ENCODE measurements around the gene GFPT1.

DNA sequence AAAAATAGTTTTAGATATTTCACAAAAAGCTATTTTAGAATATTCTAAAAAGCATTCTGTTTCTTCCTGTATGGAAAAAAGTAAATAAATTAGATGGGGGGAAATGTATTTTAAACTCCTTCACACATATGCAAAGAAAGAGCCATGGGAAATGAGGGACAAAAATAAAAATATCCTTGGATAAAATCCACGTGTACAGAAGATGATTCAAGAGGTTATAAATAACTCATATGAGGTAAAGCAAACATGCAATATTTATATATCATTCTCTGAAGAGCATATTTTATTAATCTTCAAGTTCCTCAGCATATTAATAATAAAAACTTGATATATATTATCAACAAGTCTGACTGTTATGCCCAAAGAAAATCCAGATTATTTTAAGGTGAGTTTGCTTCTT is 8.8 kb upstream of the GFPT1 start:
- TF ChIP-seq, protein P1, sequence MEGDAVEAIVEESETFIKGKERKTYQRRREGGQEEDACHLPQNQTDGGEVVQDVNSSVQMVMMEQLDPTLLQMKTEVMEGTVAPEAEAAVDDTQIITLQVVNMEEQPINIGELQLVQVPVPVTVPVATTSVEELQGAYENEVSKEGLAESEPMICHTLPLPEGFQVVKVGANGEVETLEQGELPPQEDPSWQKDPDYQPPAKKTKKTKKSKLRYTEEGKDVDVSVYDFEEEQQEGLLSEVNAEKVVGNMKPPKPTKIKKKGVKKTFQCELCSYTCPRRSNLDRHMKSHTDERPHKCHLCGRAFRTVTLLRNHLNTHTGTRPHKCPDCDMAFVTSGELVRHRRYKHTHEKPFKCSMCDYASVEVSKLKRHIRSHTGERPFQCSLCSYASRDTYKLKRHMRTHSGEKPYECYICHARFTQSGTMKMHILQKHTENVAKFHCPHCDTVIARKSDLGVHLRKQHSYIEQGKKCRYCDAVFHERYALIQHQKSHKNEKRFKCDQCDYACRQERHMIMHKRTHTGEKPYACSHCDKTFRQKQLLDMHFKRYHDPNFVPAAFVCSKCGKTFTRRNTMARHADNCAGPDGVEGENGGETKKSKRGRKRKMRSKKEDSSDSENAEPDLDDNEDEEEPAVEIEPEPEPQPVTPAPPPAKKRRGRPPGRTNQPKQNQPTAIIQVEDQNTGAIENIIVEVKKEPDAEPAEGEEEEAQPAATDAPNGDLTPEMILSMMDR (conservative IDR thresholded peaks at IDR 0.05; ENCODE audit: low read depth in 2 of 2): no peak
- TF ChIP-seq EZH2phosphoT487 (IDR thresholded peaks at IDR 0.05; ENCODE audit: unreplicated experiment) (no peak), ZNF331 (CRISPR knock-in tag; IDR thresholded peaks at IDR 0.05; ENCODE audit: low read depth) (no peak), EZH2 (IDR thresholded peaks at IDR 0.05; ENCODE audit: low read depth, unreplicated experiment) (no peak), POLR2AphosphoS5 (IDR thresholded peaks at IDR 0.05; ENCODE audit: low read depth) (no peak), JUNB (IDR thresholded peaks at IDR 0.05; ENCODE audit: unreplicated experiment) (no peak), CREB1 (CRISPR knock-in tag; IDR thresholded peaks at IDR 0.05; ENCODE audit: low read depth) (no peak), ZNF114 (CRISPR knock-in tag; IDR thresholded peaks at IDR 0.05) (no peak)
- TF ChIP-seq, protein P2, sequence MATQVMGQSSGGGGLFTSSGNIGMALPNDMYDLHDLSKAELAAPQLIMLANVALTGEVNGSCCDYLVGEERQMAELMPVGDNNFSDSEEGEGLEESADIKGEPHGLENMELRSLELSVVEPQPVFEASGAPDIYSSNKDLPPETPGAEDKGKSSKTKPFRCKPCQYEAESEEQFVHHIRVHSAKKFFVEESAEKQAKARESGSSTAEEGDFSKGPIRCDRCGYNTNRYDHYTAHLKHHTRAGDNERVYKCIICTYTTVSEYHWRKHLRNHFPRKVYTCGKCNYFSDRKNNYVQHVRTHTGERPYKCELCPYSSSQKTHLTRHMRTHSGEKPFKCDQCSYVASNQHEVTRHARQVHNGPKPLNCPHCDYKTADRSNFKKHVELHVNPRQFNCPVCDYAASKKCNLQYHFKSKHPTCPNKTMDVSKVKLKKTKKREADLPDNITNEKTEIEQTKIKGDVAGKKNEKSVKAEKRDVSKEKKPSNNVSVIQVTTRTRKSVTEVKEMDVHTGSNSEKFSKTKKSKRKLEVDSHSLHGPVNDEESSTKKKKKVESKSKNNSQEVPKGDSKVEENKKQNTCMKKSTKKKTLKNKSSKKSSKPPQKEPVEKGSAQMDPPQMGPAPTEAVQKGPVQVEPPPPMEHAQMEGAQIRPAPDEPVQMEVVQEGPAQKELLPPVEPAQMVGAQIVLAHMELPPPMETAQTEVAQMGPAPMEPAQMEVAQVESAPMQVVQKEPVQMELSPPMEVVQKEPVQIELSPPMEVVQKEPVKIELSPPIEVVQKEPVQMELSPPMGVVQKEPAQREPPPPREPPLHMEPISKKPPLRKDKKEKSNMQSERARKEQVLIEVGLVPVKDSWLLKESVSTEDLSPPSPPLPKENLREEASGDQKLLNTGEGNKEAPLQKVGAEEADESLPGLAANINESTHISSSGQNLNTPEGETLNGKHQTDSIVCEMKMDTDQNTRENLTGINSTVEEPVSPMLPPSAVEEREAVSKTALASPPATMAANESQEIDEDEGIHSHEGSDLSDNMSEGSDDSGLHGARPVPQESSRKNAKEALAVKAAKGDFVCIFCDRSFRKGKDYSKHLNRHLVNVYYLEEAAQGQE (IDR thresholded peaks at IDR 0.05; ENCODE audit: unreplicated experiment): no peak
- TF ChIP-seq, protein P3, sequence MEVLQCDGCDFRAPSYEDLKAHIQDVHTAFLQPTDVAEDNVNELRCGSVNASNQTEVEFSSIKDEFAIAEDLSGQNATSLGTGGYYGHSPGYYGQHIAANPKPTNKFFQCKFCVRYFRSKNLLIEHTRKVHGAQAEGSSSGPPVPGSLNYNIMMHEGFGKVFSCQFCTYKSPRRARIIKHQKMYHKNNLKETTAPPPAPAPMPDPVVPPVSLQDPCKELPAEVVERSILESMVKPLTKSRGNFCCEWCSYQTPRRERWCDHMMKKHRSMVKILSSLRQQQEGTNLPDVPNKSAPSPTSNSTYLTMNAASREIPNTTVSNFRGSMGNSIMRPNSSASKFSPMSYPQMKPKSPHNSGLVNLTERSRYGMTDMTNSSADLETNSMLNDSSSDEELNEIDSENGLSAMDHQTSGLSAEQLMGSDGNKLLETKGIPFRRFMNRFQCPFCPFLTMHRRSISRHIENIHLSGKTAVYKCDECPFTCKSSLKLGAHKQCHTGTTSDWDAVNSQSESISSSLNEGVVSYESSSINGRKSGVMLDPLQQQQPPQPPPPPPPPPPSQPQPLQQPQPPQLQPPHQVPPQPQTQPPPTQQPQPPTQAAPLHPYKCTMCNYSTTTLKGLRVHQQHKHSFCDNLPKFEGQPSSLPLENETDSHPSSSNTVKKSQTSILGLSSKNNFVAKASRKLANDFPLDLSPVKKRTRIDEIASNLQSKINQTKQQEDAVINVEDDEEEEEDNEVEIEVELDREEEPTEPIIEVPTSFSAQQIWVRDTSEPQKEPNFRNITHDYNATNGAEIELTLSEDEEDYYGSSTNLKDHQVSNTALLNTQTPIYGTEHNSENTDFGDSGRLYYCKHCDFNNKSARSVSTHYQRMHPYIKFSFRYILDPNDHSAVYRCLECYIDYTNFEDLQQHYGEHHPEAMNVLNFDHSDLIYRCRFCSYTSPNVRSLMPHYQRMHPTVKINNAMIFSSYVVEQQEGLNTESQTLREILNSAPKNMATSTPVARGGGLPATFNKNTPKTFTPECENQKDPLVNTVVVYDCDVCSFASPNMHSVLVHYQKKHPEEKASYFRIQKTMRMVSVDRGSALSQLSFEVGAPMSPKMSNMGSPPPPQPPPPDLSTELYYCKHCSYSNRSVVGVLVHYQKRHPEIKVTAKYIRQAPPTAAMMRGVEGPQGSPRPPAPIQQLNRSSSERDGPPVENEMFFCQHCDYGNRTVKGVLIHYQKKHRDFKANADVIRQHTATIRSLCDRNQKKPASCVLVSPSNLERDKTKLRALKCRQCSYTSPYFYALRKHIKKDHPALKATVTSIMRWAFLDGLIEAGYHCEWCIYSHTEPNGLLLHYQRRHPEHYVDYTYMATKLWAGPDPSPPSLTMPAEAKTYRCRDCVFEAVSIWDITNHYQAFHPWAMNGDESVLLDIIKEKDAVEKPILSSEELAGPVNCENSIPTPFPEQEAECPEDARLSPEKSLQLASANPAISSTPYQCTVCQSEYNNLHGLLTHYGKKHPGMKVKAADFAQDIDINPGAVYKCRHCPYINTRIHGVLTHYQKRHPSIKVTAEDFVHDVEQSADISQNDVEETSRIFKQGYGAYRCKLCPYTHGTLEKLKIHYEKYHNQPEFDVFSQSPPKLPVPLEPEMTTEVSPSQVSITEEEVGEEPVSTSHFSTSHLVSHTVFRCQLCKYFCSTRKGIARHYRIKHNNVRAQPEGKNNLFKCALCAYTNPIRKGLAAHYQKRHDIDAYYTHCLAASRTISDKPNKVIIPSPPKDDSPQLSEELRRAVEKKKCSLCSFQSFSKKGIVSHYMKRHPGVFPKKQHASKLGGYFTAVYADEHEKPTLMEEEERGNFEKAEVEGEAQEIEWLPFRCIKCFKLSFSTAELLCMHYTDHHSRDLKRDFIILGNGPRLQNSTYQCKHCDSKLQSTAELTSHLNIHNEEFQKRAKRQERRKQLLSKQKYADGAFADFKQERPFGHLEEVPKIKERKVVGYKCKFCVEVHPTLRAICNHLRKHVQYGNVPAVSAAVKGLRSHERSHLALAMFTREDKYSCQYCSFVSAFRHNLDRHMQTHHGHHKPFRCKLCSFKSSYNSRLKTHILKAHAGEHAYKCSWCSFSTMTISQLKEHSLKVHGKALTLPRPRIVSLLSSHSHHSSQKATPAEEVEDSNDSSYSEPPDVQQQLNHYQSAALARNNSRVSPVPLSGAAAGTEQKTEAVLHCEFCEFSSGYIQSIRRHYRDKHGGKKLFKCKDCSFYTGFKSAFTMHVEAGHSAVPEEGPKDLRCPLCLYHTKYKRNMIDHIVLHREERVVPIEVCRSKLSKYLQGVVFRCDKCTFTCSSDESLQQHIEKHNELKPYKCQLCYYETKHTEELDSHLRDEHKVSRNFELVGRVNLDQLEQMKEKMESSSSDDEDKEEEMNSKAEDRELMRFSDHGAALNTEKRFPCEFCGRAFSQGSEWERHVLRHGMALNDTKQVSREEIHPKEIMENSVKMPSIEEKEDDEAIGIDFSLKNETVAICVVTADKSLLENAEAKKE (CRISPR knock-in tag; IDR thresholded peaks at IDR 0.05): no peak

Measured in GM23338 (cell line).